Right lobe of liver (tissue), 4 donors: ENCODE results near the gene SLC51A.

Experiments used
- CTCF ChIP-seq, 4 donors: fragments of 200-600 bp in 3 of 4; fragments of 450-650 bp in 1 of 4; IDR thresholded peaks; one replicate each; pipeline versions ENCODE4 v1.5.1 to v1.8.0; 2016 to 2022; ENCODE audit warnings: antibody characterized with exemption in 4 of 4, mild to moderate bottlenecking in 2 of 4
- POLR2A ChIP-seq: fragments of 450-650 bp; IDR thresholded peaks from one replicate; pipeline ENCODE4 v1.6.1; 2017; ENCODE audit warnings: antibody characterized with exemption, mild to moderate bottlenecking
- donor health status: DM: no; HTN: no; CAD: no.
- donor health status: DM: no; HTN: no; CAD: no.
- donor health status: DM: no; HTN: yes; CAD: no.

- no peak for TF ChIP-seq CTCF (IDR thresholded peaks at IDR 0.05)
- TF ChIP-seq POLR2A: no peak
These were observed 38.8 kb upstream of the SLC51A start for GRCh38 chr3:196177567-196177966.
